SK-N-SH treated with all-trans-retinoic acid at 6 μM for 48 hours (cell line): ENCODE measurements around the gene NTM.

ENCODE experiments used
- ATAC-seq: fragments of 200-7000 bp; cut with Tn5 transposase; 3 replicates; pipeline ENCODE4 v1.9.1; 2020; ENCODE audit warnings: mild to moderate bottlenecking, moderate library complexity
- ARNTL ChIP-seq: fragments of 450-650 bp; formaldehyde crosslinking; IDR thresholded peaks from 2 replicates; pipeline ENCODE4 v1.5.0; 2020; ENCODE audit warnings: low read depth, mild to moderate bottlenecking, moderate library complexity, borderline replicate concordance
- BACH2 ChIP-seq: fragments of 250-450 bp; sonication (Bioruptor Pico); IDR thresholded peaks from 2 replicates; pipeline ENCODE4 v1.9.0; 2021; ENCODE audit warnings: mild to moderate bottlenecking, borderline replicate concordance
- CSDC2 ChIP-seq: fragments of 250-450 bp; sonication (Bioruptor Pico); IDR thresholded peaks from 2 replicates; pipeline ENCODE4 v1.5.0; 2020; ENCODE audit warnings: mild to moderate bottlenecking, moderate library complexity
- GLIS3 ChIP-seq: fragments of 250-450 bp; sonication (Bioruptor Pico); IDR thresholded peaks from 2 replicates; pipeline ENCODE4 v1.5.0; 2020; ENCODE audit warnings: mild to moderate bottlenecking, moderate library complexity
- ISL1 ChIP-seq: fragments of 250-450 bp; sonication (Bioruptor Pico); IDR thresholded peaks from 2 replicates; pipeline ENCODE4 v2.1.2; 2022; ENCODE audit warnings: mild to moderate bottlenecking, moderate library complexity
- OSR1 ChIP-seq: fragments of 250-450 bp; sonication (Bioruptor Pico); IDR thresholded peaks from 2 replicates; pipeline ENCODE4 v1.8.0; 2022; ENCODE audit warnings: moderate library complexity, mild to moderate bottlenecking, inconsistent platforms
- PPARA ChIP-seq: fragments of 250-450 bp; sonication (Bioruptor Pico); IDR thresholded peaks from 2 replicates; pipeline ENCODE4 v1.5.0; 2020; ENCODE audit warnings: mild to moderate bottlenecking, borderline replicate concordance
- RARB ChIP-seq: fragments of 250-450 bp; sonication (Bioruptor Pico); IDR thresholded peaks from 2 replicates; pipeline ENCODE4 v1.8.0; 2021; ENCODE audit warnings: mild to moderate bottlenecking, moderate library complexity
- SNAI2 ChIP-seq: fragments of 250-450 bp; sonication (Bioruptor Pico); IDR thresholded peaks from 2 replicates; pipeline ENCODE4 v1.5.0; 2020; ENCODE audit warnings: mild to moderate bottlenecking, moderate library complexity
- TCF4 ChIP-seq: fragments of 250-450 bp; sonication (Bioruptor Pico); IDR thresholded peaks from 2 replicates; pipeline ENCODE4 v1.8.0; 2021; ENCODE audit warnings: mild to moderate bottlenecking, moderate library complexity, borderline replicate concordance
- TOX ChIP-seq: fragments of 250-450 bp; sonication (Bioruptor Pico); IDR thresholded peaks from 2 replicates; pipeline ENCODE4 v1.8.0; 2021; ENCODE audit warnings: mild to moderate bottlenecking, moderate library complexity, borderline replicate concordance
- ZFP3 ChIP-seq: fragments of 250-450 bp; sonication (Bioruptor Pico); IDR thresholded peaks from 2 replicates; pipeline ENCODE4 v1.5.0; 2020; ENCODE audit warnings: mild to moderate bottlenecking, moderate library complexity
- ZNF565 ChIP-seq: fragments of 450-650 bp; formaldehyde crosslinking; conservative IDR thresholded peaks from 2 replicates; pipeline ENCODE4 v1.5.0; 2020; ENCODE audit warnings: low read depth, mild to moderate bottlenecking, moderate library complexity
- ZNF8 ChIP-seq: fragments of 450-650 bp; formaldehyde crosslinking; IDR thresholded peaks from 2 replicates; pipeline ENCODE4 v1.5.0; 2020; ENCODE audit warnings: mild to moderate bottlenecking, moderate library complexity
- TF ChIP-seq, protein P1 (sequence below): fragments of 250-450 bp; sonication (Bioruptor Pico); IDR thresholded peaks from 2 replicates; pipeline ENCODE4 v1.8.0; 2020; ENCODE audit warnings: mild to moderate bottlenecking, moderate library complexity, borderline replicate concordance
- TF ChIP-seq, protein P2 (sequence below): fragments of 250-450 bp; sonication (Bioruptor Pico); IDR thresholded peaks from 2 replicates; pipeline ENCODE4 v1.5.1; 2021; ENCODE audit warnings: mild to moderate bottlenecking, moderate library complexity
- TF ChIP-seq, protein P3 (sequence below): fragments of 250-450 bp; sonication (Bioruptor Pico); IDR thresholded peaks from 2 replicates; pipeline ENCODE4 v1.5.0; 2020; ENCODE audit warnings: mild to moderate bottlenecking, moderate library complexity
- TF ChIP-seq, protein P4 (sequence below): fragments of 250-450 bp; sonication (Bioruptor Pico); IDR thresholded peaks from 2 replicates; pipeline ENCODE4 v1.8.0; 2021; ENCODE audit warnings: low read depth, mild to moderate bottlenecking, moderate library complexity, borderline replicate concordance
- TF ChIP-seq, protein P5 (sequence below): fragments of 250-450 bp; sonication (Bioruptor Pico); IDR thresholded peaks from 2 replicates; pipeline ENCODE4 v1.5.1; 2020; ENCODE audit warnings: low read depth, mild to moderate bottlenecking, moderate library complexity

NTM gene

DNA sequence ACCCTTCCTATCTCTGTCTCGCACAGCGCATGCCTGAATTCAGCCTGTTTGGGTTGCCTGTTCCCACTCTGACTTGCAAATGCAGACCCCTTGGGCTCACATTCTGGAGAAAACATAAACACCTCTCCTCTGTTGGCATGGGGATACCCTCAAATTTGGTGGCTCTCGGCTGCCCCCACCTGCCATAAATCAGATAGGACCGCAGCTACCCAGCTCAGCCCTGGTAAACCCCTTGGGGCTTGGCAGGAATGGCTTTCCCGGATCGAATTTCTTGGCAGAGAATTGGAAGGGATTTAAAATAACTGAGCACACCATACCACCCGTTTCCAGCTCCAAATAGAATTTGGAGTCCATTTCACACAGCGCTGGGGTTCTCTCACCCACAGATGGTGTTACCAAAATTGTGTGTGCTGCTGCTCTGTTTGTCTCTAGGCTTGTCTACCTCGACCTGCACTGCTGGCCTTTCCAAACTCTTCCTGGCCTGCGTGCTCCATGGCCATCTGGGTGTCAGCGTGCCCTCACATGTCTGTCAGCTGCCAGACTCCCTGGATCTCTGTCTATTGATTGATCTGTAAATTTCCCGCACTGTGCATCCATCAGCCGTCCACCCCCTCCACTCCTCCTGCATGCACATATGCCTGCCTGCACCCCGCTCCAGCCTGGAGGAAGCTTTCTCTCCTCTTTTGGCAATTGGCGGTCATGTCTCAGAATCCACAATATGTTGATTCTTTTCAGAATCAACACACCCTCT, 134.0 kb downstream of the NTM start:
- no peak for ATAC-seq
- TF ChIP-seq SNAI2 (CRISPR knock-in tag) (no peak), ISL1 (no peak)
- TF ChIP-seq, protein P1, sequence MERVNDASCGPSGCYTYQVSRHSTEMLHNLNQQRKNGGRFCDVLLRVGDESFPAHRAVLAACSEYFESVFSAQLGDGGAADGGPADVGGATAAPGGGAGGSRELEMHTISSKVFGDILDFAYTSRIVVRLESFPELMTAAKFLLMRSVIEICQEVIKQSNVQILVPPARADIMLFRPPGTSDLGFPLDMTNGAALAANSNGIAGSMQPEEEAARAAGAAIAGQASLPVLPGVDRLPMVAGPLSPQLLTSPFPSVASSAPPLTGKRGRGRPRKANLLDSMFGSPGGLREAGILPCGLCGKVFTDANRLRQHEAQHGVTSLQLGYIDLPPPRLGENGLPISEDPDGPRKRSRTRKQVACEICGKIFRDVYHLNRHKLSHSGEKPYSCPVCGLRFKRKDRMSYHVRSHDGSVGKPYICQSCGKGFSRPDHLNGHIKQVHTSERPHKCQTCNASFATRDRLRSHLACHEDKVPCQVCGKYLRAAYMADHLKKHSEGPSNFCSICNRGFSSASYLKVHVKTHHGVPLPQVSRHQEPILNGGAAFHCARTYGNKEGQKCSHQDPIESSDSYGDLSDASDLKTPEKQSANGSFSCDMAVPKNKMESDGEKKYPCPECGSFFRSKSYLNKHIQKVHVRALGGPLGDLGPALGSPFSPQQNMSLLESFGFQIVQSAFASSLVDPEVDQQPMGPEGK (CRISPR knock-in tag): no peak
- TF ChIP-seq, protein P2, sequence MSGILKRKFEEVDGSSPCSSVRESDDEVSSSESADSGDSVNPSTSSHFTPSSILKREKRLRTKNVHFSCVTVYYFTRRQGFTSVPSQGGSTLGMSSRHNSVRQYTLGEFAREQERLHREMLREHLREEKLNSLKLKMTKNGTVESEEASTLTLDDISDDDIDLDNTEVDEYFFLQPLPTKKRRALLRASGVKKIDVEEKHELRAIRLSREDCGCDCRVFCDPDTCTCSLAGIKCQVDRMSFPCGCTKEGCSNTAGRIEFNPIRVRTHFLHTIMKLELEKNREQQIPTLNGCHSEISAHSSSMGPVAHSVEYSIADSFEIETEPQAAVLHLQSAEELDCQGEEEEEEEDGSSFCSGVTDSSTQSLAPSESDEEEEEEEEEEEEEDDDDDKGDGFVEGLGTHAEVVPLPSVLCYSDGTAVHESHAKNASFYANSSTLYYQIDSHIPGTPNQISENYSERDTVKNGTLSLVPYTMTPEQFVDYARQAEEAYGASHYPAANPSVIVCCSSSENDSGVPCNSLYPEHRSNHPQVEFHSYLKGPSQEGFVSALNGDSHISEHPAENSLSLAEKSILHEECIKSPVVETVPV (CRISPR knock-in tag): no peak

DNA sequence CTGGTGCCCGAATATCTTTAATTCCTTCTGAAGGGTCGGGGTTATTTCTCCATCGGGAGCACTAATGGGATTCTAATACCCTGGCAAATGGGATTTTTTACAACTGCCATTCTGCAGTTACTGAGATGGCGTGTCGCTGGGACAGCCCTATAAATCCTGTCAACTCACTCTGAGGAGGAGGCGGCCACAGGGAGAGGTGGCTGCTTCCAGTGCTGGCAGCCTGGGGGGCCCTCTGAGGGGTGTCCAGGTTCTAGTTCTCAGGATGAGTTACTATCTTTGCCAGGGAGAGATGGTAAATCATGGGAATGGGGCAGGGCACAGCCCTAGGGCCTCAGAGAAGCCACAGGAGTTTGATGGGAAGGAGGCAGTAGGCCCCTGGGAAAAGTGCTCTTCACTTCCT, 135.9 kb downstream of the NTM start:
- no peak for TF ChIP-seq TOX (CRISPR knock-in tag)
- no peak for TF ChIP-seq BACH2 (CRISPR knock-in tag)
- TF ChIP-seq ZNF565 (CRISPR knock-in tag): no peak
- no peak for TF ChIP-seq ZNF8
- TF ChIP-seq SNAI2 (CRISPR knock-in tag): no peak
- no peak for TF ChIP-seq ISL1
- TF ChIP-seq, protein P3, sequence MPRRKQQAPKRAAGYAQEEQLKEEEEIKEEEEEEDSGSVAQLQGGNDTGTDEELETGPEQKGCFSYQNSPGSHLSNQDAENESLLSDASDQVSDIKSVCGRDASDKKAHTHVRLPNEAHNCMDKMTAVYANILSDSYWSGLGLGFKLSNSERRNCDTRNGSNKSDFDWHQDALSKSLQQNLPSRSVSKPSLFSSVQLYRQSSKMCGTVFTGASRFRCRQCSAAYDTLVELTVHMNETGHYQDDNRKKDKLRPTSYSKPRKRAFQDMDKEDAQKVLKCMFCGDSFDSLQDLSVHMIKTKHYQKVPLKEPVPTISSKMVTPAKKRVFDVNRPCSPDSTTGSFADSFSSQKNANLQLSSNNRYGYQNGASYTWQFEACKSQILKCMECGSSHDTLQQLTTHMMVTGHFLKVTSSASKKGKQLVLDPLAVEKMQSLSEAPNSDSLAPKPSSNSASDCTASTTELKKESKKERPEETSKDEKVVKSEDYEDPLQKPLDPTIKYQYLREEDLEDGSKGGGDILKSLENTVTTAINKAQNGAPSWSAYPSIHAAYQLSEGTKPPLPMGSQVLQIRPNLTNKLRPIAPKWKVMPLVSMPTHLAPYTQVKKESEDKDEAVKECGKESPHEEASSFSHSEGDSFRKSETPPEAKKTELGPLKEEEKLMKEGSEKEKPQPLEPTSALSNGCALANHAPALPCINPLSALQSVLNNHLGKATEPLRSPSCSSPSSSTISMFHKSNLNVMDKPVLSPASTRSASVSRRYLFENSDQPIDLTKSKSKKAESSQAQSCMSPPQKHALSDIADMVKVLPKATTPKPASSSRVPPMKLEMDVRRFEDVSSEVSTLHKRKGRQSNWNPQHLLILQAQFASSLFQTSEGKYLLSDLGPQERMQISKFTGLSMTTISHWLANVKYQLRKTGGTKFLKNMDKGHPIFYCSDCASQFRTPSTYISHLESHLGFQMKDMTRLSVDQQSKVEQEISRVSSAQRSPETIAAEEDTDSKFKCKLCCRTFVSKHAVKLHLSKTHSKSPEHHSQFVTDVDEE: no peak
- TF ChIP-seq, protein P2 (CRISPR knock-in tag): no peak
- TF ChIP-seq GLIS3 (CRISPR knock-in tag): no peak
- no peak for TF ChIP-seq RARB (CRISPR knock-in tag)
- TF ChIP-seq CSDC2: no peak
- TF ChIP-seq, protein P1 (CRISPR knock-in tag): no peak
- no peak for TF ChIP-seq PPARA (CRISPR knock-in tag)
- no peak for TF ChIP-seq ZFP3 (CRISPR knock-in tag)
- no peak for TF ChIP-seq ARNTL
- no peak for TF ChIP-seq OSR1 (CRISPR knock-in tag)
- TF ChIP-seq TCF4 (CRISPR knock-in tag): no peak
- TF ChIP-seq, protein P4, sequence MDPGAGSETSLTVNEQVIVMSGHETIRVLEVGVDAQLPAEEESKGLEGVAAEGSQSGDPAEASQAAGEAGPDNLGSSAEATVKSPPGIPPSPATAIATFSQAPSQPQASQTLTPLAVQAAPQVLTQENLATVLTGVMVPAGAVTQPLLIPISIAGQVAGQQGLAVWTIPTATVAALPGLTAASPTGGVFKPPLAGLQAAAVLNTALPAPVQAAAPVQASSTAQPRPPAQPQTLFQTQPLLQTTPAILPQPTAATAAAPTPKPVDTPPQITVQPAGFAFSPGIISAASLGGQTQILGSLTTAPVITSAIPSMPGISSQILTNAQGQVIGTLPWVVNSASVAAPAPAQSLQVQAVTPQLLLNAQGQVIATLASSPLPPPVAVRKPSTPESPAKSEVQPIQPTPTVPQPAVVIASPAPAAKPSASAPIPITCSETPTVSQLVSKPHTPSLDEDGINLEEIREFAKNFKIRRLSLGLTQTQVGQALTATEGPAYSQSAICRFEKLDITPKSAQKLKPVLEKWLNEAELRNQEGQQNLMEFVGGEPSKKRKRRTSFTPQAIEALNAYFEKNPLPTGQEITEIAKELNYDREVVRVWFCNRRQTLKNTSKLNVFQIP (CRISPR knock-in tag): no peak

DNA sequence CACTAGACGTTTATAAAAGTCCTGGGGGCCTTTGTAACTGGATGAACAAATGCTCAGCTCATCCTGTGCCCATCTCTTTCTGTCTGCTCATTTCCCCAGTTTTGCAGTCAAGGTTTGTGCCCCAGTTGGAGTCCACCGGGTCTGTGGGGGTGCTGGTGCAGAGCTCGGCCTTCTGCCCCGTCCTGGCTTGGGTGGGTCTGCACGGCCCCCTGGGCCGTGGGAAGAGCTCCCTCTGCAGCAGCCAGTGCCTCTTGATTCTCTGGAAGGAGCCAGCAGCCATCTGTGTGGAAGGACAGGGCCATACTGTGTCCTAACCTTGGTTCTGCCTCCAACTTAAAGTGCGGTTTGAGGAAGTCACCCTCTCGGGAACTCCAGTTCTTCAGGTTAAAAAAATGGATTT, 140.2 kb downstream of the NTM start:
- no peak for ATAC-seq
- TF ChIP-seq, protein P4 (CRISPR knock-in tag): no peak
- no peak for TF ChIP-seq ARNTL
- no peak for TF ChIP-seq ISL1
- TF ChIP-seq, protein P2 (CRISPR knock-in tag): no peak
- no peak for TF ChIP-seq CSDC2
- TF ChIP-seq ZFP3 (CRISPR knock-in tag): no peak
- no peak for TF ChIP-seq GLIS3 (CRISPR knock-in tag)
- TF ChIP-seq, protein P5, sequence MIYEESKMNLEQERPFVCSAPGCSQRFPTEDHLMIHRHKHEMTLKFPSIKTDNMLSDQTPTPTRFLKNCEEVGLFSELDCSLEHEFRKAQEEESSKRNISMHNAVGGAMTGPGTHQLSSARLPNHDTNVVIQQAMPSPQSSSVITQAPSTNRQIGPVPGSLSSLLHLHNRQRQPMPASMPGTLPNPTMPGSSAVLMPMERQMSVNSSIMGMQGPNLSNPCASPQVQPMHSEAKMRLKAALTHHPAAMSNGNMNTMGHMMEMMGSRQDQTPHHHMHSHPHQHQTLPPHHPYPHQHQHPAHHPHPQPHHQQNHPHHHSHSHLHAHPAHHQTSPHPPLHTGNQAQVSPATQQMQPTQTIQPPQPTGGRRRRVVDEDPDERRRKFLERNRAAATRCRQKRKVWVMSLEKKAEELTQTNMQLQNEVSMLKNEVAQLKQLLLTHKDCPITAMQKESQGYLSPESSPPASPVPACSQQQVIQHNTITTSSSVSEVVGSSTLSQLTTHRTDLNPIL (CRISPR knock-in tag): no peak
- TF ChIP-seq ZNF8: no peak
- TF ChIP-seq SNAI2 (CRISPR knock-in tag): no peak
- TF ChIP-seq TCF4 (CRISPR knock-in tag): no peak

More for the DNA sequence above, 135.9 kb downstream of the NTM start:
- no peak for ATAC-seq
